ENCODE data around the gene NDUFS6.
"Not testable (repeated sequence)": the region's sequence is repeated elsewhere in the genome, so short reads cannot be mapped to it uniquely, and the experiment has no call there.

NDUFS6 gene

GRCh38 chr5:1836176-1836890 is 35.1 kb downstream of the NDUFS6 start:
- no peak for DNase-seq

GRCh38 chr5:1836891-1837880 is 36.0 kb downstream of the NDUFS6 start:
- DNase-seq, result no peak

DNA sequence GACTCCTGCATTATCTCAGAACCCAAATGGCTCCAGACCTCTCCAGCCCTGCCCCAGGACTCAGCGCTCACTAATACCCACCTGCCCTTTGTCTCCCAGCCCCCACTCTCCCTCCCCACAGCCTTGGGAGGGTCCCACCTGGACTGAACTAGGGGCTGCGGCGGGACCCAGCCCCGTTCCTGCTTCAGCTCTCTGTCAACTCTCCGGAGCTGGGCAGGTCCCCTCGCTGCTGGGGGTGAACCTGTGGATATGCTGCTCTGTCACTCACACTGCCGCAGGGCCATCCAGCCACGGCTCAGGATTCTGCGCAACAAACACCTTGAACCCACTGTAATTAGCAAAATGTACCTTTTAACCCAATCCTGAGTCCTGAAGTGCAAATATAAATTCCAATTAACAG is 36.8 kb downstream of the NDUFS6 start:
- DNase-seq, result no peak

GRCh38 chr5:1840071-1840547 is 38.9 kb downstream of the NDUFS6 start:
- no peak for DNase-seq

GRCh38 chr5:1840741-1841521 is 39.7 kb downstream of the NDUFS6 start:
- DNase-seq, result no peak

DNA sequence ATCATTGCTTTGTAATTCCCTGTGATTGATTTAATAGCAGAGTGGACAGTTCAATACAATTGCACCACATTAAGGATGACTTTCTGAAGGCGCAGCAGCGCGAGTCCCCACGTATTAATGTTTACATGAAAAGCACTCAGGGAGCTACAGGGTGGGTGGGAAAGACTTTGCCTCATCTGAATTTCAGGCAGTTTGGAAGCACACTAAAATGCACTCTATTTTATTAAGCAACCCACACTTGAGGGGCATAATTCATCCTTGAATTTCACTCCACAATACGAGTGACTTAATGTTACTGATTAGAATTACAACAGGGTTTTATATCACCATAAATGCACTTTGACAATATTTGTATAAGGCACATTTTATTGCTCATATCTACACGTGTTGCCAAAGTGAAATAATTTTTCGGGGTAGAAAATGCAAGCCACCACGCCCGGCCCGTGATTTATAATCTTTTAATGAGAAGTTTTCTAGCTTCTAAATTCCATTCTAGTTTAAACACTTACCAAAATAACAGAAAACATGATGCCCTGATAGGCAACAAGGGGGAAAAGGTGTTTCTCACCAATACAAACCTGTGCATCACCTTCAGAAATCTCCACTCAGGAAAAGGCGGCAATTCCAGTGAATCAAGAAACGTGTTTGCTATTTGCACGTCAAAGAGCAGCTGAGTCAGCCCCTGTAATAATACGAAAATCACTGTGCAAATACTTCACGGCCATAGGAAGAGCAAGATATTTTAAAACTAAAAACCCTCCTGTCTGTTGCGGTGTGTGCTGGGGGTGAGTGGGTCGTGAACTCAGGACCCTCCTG is 41.0 kb downstream of the NDUFS6 start:
- DNase-seq, result no peak

DNA sequence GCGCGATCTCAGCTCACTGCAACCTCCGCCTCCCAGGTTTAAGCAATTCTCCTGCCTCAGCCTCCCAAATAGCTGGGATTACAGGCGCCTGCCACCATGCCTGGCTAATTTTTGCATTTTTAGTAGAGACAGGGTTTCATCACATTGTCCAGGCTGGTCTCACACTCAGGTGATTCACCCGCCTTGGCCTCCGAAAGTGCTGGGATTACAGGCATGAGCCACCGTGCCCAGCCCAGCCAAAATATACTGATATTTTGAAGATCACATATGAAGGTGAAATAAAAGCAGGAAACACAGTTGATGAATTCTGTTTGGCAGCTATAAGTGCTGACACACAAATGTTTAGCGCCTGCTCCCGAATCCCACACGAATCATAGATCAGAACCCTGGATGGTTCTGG is 42.6 kb downstream of the NDUFS6 start:
- DNase-seq, result not testable (repeated sequence)

GRCh38 chr5:1844708-1845436 is 43.7 kb downstream of the NDUFS6 start:
- DNase-seq, result no peak

- DNase-seq, result no peak
These were observed 44.5 kb downstream of the NDUFS6 start for GRCh38 chr5:1845696-1846095.

DNA sequence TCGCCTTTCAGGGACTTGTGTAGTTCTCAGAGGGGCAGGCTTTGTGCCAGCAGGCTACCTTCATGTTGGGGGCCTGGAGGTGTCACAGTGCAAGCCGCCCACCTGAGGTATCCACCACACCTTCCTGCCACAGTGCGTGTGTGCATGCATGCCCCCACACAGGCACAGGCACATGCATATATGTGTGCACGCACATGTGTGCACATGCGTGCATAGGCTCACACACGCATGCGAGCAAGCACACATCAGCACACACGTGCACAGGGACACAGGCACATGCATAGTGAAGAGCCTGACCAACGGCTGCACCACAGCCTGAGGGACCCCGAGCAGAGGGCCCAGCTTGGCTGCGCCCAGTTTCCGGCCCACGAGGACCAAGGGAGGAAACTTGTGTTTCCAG is 45.4 kb downstream of the NDUFS6 start:
- DNase-seq, result no peak

DNA sequence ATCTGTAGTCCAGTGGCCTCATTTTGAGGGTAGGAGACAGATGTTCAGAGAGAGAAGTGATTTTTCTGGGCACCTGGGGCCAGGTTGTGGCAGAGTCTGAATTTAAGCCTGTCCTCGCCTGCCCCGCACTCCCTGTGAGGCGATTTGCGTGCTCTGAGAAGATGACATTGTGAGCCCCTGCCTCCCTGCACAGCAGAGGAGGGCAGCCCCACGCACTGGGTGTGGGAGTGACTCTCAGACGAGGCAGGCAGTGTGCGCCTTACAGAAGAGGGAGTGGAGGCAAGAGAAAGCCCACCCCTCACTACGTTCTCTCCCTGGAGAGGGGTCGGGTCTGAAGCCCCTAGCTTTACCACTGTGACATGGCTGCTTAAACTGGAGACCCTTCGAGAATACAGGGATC is 45.8 kb downstream of the NDUFS6 start:
- DNase-seq, result no peak

GRCh38 chr5:1847611-1848010 is 46.4 kb downstream of the NDUFS6 start:
- DNase-seq, result no peak

GRCh38 chr5:1850324-1851154 is 49.3 kb downstream of the NDUFS6 start:
- no peak for DNase-seq

DNA sequence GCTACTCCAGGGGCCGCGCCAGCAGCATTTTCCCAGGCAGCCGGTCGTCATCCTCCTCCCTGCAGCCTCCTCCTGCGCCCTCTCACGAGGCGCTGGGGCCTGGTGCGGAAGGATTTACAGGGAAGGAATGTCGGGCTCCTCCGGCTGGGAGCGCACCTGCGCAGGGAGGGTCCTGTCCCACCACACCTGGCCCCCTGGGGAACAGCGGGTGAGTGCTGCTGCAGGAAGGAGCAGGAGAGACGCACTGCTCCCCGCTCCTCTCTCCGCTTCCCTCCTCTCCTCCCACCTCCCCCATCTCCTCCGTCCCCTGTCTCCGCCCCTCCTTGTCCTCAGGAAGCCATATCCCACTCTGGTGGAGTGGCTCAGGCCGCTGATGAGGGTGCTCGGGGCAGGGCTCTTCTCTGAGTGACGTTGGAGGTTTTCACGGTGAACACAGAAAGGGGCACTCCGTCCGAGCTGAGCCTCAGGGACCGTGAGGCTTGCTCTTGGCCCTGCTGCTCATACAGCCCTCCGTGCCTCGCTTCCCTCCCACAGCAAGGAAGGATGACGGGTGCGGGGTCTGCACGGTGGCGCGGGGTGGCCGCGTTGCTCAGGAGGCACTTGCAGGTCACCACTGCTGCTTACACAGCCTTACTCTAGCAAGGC is 50.2 kb downstream of the NDUFS6 start:
- DNase-seq, result no peak

DNA sequence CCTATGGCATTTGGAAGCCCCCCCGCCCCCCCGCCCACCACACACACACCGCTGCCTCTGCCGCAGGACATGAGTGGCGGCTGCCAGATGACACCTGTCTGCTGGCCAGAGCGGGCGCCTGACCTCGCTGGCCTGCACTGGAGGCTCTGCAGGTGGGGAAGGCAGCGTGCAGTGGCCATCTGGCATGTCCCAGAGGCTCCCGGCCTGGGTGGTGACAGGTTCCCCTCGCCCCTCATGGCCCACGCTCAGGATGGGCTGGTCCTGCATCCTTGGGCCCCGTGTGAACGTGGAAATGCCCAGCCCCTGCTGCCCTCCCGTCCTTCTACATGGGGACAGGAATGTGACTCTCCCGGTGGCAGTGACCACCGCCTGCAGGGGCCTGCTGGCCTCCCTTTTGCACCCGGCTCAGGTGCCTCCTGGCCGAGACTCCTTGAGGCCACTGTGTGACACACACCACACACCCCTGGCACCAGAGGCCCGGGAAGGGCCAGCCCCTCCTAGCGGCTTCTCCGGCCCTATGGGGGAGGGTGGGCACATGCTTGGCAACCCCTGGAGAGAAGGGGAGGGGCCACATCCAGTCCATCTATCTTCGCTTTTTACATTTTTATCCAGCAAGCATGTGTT is 51.2 kb downstream of the NDUFS6 start:
- DNase-seq, result no peak

- no peak for DNase-seq
These were observed 52.3 kb downstream of the NDUFS6 start for GRCh38 chr5:1853531-1853930.

DNA sequence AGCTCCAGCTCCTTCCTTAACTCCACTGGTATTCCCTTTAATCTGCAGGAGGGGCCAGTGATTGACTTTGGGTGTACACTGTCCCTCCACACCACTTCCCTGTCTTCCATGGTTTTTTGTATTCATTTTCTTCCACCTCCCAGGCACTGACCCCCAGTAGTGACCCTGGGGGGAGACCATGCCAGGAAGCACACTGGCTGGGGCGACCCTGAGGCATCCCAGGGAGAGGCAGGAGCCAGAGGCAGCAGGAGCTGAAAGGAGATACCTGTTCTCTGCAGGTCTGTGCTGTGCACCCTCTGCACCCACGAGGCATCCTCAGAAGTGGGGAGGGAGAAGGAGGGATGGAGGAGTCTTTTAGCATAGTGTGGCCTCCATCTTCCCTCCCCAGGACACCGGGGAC is 53.9 kb downstream of the NDUFS6 start:
- no peak for DNase-seq

GRCh38 chr5:1855596-1855995 is 54.4 kb downstream of the NDUFS6 start:
- DNase-seq, result no peak

DNA sequence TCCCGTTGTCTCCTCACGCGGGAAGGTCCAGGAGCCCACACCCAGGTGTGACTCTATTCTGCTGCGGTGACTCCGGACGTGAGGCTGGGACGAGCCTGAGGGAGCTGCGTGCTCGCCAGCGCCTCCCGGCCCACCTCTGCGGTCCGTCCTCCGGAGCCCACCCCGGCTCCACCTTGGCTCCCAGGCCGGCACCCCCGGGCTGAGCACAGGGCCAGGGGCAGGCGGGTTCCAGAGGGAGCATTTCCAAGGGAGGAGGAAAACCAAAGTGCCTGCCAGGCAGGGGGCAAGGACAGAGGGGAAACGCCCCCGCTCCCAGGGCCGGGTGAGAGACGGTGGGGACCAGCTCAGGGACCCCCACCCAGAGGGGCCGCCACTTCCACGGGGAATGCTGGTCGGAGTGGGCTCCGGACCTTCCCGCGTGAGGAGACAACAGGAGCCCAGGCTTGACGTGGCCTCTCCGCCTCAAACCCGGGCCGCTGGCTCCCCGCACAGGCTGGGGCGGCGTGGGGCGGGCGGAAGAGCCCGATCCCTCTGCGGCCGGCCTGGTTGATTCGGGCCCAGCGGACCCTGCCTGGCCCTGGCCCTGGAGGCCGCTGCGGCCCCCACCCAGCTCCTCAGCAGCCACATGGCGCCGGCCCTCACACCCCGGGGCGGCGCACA is 55.5 kb downstream of the NDUFS6 start:
- no peak for DNase-seq
